Stomach smooth muscle (tissue), 2 donors: Measurements from ENCODE around the gene RAB14.

Experiments used
- H3K27ac ChIP-seq: one replicate; pipeline ENCODE4 v1.7.0; 2013; ENCODE audit warnings: mild to moderate bottlenecking, low read length, inconsistent platforms
- H3K27me3 ChIP-seq, 2 donors: one replicate each; pipeline ENCODE4 v1.7.0; 2013; ENCODE audit warnings: low read length in 2 of 2; ENCODE audit not compliant: insufficient read depth in 2 of 2, control insufficient read depth in 1 of 2
- H3K36me3 ChIP-seq, 2 donors: one replicate each; pipeline ENCODE4 v1.7.0; 2013; ENCODE audit warnings: low read length in 2 of 2; ENCODE audit not compliant: control insufficient read depth in 2 of 2, insufficient read depth in 2 of 2
- H3K4me1 ChIP-seq: one replicate; pipeline ENCODE4 v1.7.0; 2013; ENCODE audit warnings: low read length; ENCODE audit not compliant: control insufficient read depth, insufficient read depth
- H3K4me3 ChIP-seq, 2 donors: one replicate each; pipeline ENCODE4 v1.7.0; 2013; ENCODE audit warnings: low read length in 2 of 2
- H3K9ac ChIP-seq, 2 donors: one replicate each; pipeline ENCODE4 v1.7.0; 2013; ENCODE audit warnings: low read length in 2 of 2, mild to moderate bottlenecking in 1 of 2
- H3K9me3 ChIP-seq, 2 donors: one replicate each; pipeline ENCODE4 v1.7.0; 2013; ENCODE audit warnings: low read length in 2 of 2; ENCODE audit not compliant: control insufficient read depth in 2 of 2
- donor health status: healthy.
- donor health status: Pancreatic carcinoma.

The RAB14 gene

DNA sequence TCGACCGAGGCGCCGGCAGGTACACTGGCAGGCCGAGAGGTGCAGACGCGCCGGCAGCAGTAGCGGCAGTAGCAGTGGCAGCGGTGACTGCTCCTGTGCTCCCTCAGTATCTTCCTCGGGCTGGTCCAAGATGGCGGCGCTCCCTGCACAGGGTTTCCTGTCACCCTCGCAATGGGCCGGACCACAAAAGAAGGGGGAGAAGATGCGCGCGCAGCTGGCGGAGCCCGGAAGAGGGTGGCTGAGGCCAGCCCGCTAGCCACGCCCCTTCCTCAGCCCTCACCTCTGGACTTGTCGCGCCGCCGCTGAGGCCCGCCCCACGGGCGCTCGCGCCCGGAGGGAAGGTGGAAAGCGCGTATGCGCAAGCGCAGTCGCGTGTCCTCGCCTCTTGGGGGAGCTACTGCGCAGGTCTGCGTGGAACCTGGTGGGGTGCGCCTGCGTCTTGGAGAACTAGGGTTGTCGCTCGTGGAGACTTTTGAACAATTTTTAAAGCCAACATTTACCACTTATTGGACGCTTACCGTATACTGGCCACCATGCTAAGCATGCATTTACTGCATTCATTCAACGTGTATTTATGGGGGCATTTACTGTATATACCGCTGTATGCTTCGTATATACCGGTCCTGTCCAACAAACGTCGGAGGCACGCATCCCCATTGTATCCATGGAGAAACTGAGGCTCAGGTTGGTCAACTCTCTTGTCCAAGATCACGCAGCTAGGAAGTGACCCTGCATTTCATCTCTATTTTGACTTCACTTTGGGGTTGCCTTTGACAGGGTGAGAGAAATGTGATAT is at the start of gene RAB14:
Gene RAB14, minus strand, starts transcription at position 132 of the 796 bp plus-strand sequence. CDS start 8,457 bp downstream, outside the sequence.
- Histone ChIP-seq H3K27me3 (no peaks in the 10 kb centered on the region), H3K9ac (peak within 1 kb of the TSS; percentile 80), H3K36me3 (no peaks in the 10 kb centered on the region), H3K9me3 (no peaks in the 10 kb centered on the region), H3K27ac (peak within 1 kb of the TSS; percentile 83), H3K4me3 (peak within 1 kb of the TSS; percentile 73 to 89), H3K4me1 (peaks cover 18% of the 10 kb centered on the region)

DNA sequence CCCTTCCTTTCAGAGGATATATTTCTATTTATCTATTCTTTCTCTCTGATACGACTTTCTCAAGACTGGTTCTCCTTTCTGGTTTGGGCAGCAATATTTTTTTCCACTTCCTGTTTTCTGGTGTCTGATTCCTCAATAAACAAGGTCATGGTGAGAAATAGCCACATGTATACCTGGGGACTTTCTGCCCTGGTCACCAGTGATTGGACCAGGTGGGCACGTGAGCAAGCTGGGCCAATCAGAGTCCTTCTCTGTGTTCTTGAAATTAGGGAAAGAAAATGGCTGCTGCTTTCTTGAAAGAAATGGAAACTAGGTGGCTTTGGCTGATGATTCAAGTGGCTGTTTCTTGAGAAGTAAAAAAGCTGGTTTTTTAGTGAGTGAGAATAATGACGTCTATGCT is 47.9 kb upstream of the RAB14 start:
- no peak overlapping the region for H3K4me3 ChIP-seq
- H3K36me3 ChIP-seq: no peaks in the 10 kb centered on the region
- no peak overlapping the region for H3K9ac ChIP-seq
- peaks cover 0 to 2% of the 10 kb centered on the region in 2 donors for H3K9me3 ChIP-seq
- H3K27ac ChIP-seq: no peak overlapping the region
- no peaks in the 10 kb centered on the region for H3K27me3 ChIP-seq
- no peaks in the 10 kb centered on the region for H3K4me1 ChIP-seq

DNA sequence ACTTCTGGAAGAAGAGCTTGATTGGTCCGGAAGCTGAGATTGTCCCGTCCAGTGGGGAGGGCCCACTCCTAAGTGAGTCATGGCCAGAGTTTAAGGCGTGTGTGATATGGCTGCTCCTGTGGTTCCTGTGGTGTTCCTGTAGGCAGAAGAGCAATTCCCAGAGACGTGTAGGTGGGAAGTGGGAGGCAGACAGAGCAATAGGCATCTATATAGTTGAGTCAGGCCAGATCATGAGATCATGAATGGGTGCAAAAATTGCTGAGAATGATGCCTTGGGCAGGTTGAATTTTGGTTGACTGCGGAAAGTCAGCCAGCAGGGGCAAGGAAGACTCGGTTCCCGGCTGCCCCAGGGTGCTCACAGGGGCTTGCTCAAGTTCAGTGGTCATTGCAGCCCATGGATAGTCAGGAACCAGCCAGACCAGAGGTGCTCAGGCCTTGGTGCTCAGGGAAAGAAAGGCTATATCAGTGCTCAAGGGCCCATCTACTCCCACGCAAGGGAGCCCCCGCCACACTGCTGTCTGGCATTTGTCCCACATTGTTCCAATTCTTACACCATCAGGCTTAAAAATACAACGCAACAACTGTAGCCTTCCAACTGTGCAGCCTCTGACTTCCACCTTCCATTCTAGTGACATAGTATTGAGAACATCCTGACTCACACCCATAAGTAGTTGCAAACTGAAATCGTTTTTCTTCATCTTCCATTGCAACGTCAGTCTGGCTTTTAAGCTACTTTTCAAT is 45.3 kb upstream of the RAB14 start:
- Histone ChIP-seq H3K9me3 (peaks cover 0 to 3% of the 10 kb centered on the region in 2 donors), H3K27me3 (no peaks in the 10 kb centered on the region), H3K36me3 (no peaks in the 10 kb centered on the region), H3K27ac (no peak overlapping the region), H3K4me1 (peaks cover 7% of the 10 kb centered on the region), H3K9ac (no peak overlapping the region), H3K4me3 (no peak overlapping the region)

DNA sequence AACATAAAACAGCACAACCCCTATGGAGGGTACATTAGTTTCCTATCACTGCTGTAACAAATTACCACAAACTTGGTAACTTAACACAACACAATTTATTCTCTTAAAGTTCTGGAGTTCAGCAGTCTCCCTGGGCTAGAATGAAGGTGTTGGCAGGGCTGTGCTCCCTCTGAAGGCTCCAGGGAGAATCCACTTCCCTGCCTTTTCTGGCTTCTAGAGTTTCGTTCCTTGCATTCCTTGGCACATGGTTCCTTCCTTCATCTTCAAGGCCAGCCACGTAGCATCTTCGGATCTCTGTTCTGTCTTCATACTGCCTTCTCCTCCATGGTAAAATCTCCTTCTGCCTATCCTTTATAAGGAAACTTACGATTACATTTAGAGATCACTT is 41.3 kb upstream of the RAB14 start:
- Histone ChIP-seq H3K27me3 (no peaks in the 10 kb centered on the region), H3K27ac (no peak overlapping the region), H3K4me3 (no peak overlapping the region), H3K9ac (no peak overlapping the region), H3K4me1 (peaks cover 7% of the 10 kb centered on the region), H3K9me3 (peaks cover 0 to 3% of the 10 kb centered on the region in 2 donors), H3K36me3 (no peaks in the 10 kb centered on the region)

DNA sequence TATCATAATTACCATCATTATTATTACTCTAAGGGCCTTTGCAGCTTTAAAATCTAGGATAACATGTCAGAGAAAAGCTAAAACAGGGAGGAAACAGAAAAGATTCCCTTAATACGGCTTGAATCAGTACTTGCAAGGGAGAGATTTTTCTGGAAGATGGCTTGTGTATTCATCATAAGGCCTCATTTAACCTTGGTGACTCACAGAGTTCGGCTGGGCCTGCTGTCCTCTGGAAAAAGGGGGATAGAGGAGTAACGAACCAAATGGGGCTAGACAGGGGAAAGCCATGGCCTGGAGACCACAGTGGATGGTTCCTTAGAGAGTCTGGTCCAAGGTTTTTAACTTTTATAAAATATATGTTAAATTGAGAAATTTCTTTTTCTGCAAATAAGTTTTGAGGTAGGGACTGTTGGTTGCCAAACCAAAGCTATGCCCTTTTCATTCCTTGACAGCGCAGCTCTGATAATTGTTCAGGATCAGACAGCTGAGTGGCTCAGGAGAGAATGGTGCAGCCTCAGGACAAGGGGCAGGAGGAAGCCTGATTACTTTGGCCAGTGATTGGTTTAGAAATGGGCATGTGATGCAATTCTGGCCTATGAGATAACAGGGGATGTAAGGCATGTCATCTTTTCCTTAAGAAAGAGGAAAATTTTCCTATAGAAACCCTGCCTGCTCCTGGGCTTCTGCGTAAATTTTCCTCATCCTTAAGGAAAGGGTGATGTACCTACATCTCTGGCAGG is 40.7 kb upstream of the RAB14 start:
- H3K27me3 ChIP-seq: no peaks in the 10 kb centered on the region
- H3K4me3 ChIP-seq: no peak overlapping the region
- no peak overlapping the region for H3K9ac ChIP-seq
- peaks cover 0 to 3% of the 10 kb centered on the region in 2 donors for H3K9me3 ChIP-seq
- H3K4me1 ChIP-seq: peaks cover 7% of the 10 kb centered on the region
- no peaks in the 10 kb centered on the region for H3K36me3 ChIP-seq
- peak overlapping the region; percentile 12 for H3K27ac ChIP-seq

DNA sequence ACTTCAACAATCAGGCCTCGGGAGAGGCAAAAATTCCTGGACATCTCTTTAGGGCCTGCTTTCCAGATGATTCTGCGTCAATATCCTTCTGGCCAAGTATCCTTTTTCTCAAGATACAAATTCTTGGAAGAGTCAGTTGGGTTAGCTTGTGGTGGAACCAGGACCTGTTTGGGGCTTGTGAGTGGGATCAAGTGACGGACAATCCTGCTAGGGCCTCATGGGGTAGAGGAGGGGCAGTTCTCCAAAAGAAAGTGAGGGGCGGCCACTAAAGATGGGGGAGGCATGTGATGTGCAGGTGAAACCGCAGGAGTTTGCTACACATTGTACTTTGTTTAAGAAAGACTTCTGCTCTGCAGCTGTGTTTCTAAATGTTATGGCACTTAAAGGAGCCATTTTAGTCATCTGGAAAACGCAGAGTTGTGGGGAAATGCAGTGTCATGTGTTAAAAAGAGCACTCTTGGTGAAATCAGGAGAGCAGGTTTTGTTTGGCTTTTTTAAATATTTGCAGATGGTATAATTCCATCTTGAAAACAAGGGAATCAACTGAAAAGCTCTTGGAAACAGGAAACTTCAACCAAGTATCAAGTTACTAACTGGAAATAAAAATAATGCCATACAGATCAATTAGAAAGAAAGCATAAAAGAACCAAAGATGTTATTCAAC is 38.9 kb upstream of the RAB14 start:
- Histone ChIP-seq H3K9ac (no peak overlapping the region), H3K4me1 (peaks cover 7% of the 10 kb centered on the region), H3K27ac (no peak overlapping the region), H3K27me3 (no peaks in the 10 kb centered on the region), H3K9me3 (peaks cover 0 to 3% of the 10 kb centered on the region in 2 donors), H3K36me3 (no peaks in the 10 kb centered on the region), H3K4me3 (no peak overlapping the region)

DNA sequence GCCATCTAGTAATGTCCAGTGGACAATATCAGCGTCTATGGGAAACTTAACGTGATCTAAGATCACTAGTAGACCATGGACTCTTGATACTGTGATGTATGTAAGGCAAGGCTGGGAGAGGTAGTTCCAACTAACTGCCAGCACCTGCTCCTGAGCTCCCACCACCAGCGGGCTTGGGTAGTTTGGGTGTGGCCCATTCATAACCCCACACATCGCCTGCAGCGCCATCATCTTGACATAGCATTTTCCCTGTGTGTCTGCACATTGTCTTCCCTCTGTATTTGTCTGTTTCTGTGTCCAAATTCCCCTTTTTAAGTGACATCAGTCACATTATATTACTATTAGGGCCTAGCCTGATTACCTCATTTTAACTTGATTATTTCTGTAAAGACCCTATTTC is 38.2 kb upstream of the RAB14 start:
- H3K9ac ChIP-seq: no peak overlapping the region
- no peaks in the 10 kb centered on the region for H3K27me3 ChIP-seq
- no peak overlapping the region for H3K27ac ChIP-seq
- H3K4me1 ChIP-seq: peaks cover 7% of the 10 kb centered on the region
- no peaks in the 10 kb centered on the region for H3K36me3 ChIP-seq
- peaks cover 0 to 3% of the 10 kb centered on the region in 2 donors for H3K9me3 ChIP-seq
- H3K4me3 ChIP-seq: no peak overlapping the region

DNA sequence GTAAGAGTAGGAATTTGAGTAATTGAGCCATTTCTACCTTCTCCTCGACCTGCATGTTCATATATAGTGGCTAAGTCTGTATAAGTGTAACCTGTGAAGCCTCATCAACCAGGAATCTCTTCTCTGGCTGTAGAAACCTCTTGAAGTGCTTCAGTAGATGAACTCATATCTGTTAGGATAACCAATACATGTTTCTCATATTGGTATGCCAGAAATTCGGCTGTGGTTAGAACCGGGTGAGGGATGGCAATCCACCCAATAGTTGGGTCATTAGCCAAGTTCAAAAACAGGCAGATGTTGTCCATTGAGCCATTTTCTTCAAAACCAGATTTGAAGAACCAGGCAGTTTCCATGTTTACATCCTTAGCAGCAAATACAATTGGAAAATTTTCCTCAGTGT is 37.4 kb upstream of the RAB14 start:
- no peak overlapping the region for H3K9ac ChIP-seq
- H3K4me1 ChIP-seq: peaks cover 7% of the 10 kb centered on the region
- no peak overlapping the region for H3K4me3 ChIP-seq
- no peak overlapping the region for H3K27ac ChIP-seq
- no peaks in the 10 kb centered on the region for H3K27me3 ChIP-seq
- no peaks in the 10 kb centered on the region for H3K36me3 ChIP-seq
- H3K9me3 ChIP-seq: no peaks in the 10 kb centered on the region

DNA sequence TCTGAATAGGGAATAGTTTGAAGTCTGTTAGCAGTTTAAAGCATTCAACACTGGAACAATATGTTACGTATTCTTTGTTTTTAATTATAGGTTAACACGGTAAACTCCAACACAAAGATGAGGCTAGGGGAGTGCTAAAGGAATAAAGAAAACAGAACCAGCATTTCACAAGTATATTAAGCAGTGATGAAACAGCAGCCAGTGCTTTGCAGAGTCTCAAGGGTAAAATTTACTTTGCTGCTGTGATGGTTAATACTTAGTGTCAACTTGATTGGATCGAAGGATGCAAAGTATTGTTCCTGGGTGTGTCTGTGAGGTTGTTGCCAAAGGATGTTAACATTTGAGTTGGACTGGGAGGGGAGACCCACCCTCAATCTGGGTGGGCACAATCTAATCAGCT is 36.2 kb upstream of the RAB14 start:
- no peak overlapping the region for H3K4me3 ChIP-seq

DNA sequence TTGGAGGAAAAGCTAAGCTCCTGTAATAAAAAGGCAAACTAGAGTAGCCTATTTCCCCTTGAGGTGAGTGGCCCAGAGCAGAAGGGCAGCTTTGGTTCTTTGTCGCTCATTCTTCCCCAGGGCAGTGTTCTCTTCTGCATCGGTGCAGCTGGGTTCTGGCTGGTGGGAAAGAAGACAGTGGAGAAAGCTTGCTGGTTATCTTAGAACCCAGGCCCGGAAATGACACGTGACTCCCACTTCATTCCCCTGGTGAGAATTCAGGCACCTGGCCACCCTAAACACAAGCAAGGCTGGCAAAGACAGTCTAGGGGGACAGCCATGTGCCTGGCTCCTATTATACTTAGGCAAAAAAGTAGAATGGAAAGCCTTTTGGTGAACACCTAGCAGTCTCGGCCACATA is 33.8 kb upstream of the RAB14 start:
- no peak overlapping the region for H3K9ac ChIP-seq
- no peaks in the 10 kb centered on the region for H3K36me3 ChIP-seq
- H3K27ac ChIP-seq: no peak overlapping the region
- no peaks in the 10 kb centered on the region for H3K9me3 ChIP-seq
- no peak overlapping the region for H3K4me3 ChIP-seq
- H3K27me3 ChIP-seq: no peaks in the 10 kb centered on the region
- H3K4me1 ChIP-seq: no peaks in the 10 kb centered on the region

More for the DNA sequence above, 36.2 kb upstream of the RAB14 start:
- Histone ChIP-seq H3K27me3 (no peaks in the 10 kb centered on the region), H3K36me3 (no peaks in the 10 kb centered on the region), H3K9ac (no peak overlapping the region), H3K27ac (no peak overlapping the region), H3K9me3 (no peaks in the 10 kb centered on the region), H3K4me1 (peaks cover 7% of the 10 kb centered on the region)
